Mammary epithelial cell (primary cell): ENCODE results near the gene MEGF11.

Source experiments
- CTCF ChIP-seq, 2 donors: IDR thresholded peaks in 1 of 2; conservative IDR thresholded peaks in 1 of 2; 2 replicates each; pipeline ENCODE4 v1.5.1; 2011 to 2012; ENCODE audit warnings: inconsistent platforms in 2 of 2, low read length in 2 of 2, mild to moderate bottlenecking in 2 of 2, control low read depth in 1 of 2, low read depth in 1 of 2; ENCODE audit not compliant: insufficient read depth in 1 of 2; ENCODE audit errors: extremely low read depth in 1 of 2
- EZH2 ChIP-seq: IDR thresholded peaks from 2 replicates; pipeline ENCODE4 v1.6.1; 2012; ENCODE audit warnings: low read length, inconsistent platforms, borderline replicate concordance

- TF ChIP-seq CTCF (conservative IDR thresholded peaks at IDR 0.05 in 1 of 2, IDR thresholded peaks at IDR 0.05 in 1 of 2; ENCODE audit: extremely low read depth in 1 of 2, insufficient read depth in 1 of 2, low read depth in 1 of 2, low read length in 2 of 2) (no peak), EZH2 (no peak)
Measured at GRCh38 chr15:66008940-66009562, 244.5 kb downstream of the MEGF11 start.
